GM12878 (cell line): ENCODE data around the gene FNDC3B. TPM values are rescaled to one million over a fixed set of nuclear protein-coding genes. Genes with fewer than 3 reads are reported as not detected.
A peak's percentile ranks its signal among the peaks of the same experiment; 100 is the strongest.

Experiments
- CHD2 ChIP-seq: IDR thresholded peaks from 2 replicates; pipeline ENCODE4 v1.6.1; 2011; ENCODE audit warnings: low read depth, low read length, improper control_type of control experiment, borderline replicate concordance
- CREM ChIP-seq: IDR thresholded peaks from 2 replicates; pipeline ENCODE4 v1.6.1; 2014; ENCODE audit warnings: antibody characterized with exemption, low read depth
- EED ChIP-seq: sonication (generic); IDR thresholded peaks from 2 replicates; pipeline ENCODE4 v1.6.1; 2016; ENCODE audit warnings: antibody characterized with exemption, low read depth
- HSF1 ChIP-seq: fragments of 150-350 bp; IDR thresholded peaks from 2 replicates; pipeline ENCODE4 v1.6.1; 2014; ENCODE audit warnings: mild to moderate bottlenecking, low read depth, low read length
- IKZF2 ChIP-seq, 2 experiments: fragments of 450-650 bp; IDR thresholded peaks; 2 replicates each; pipeline ENCODE4 v1.6.1; 2017; ENCODE audit warnings: mild to moderate bottlenecking in 2 of 2, moderate library complexity in 2 of 2
- JUNB ChIP-seq: IDR thresholded peaks from 2 replicates; pipeline ENCODE4 v1.6.1; 2016; ENCODE audit warnings: antibody characterized with exemption, mild to moderate bottlenecking
- MLLT1 ChIP-seq: fragments of 450-650 bp; IDR thresholded peaks from 2 replicates; pipeline ENCODE4 v1.6.1; 2016; ENCODE audit warnings: mild to moderate bottlenecking
- MTA2 ChIP-seq: fragments of 450-650 bp; IDR thresholded peaks from 2 replicates; pipeline ENCODE4 v1.6.1; 2016; ENCODE audit warnings: low read depth, mild to moderate bottlenecking, moderate library complexity
- MYB ChIP-seq: fragments of 150-350 bp; IDR thresholded peaks from 2 replicates; pipeline ENCODE4 v1.6.1; 2014; ENCODE audit warnings: mild to moderate bottlenecking, low read depth, low read length, borderline replicate concordance
- PML ChIP-seq: IDR thresholded peaks from 2 replicates; pipeline ENCODE4 v1.6.1; 2012; ENCODE audit warnings: low read length, inconsistent platforms
- RAD51 ChIP-seq: fragments of 450-650 bp; IDR thresholded peaks from 2 replicates; pipeline ENCODE4 v1.6.1; 2016; ENCODE audit warnings: moderate library complexity, mild to moderate bottlenecking, inconsistent platforms
- RB1 ChIP-seq: fragments of 450-650 bp; formaldehyde crosslinking; IDR thresholded peaks from 2 replicates; pipeline ENCODE4 v1.6.1; 2017; ENCODE audit warnings: mild to moderate bottlenecking, borderline replicate concordance
- RELA ChIP-seq: fragments of 450-650 bp; IDR thresholded peaks from 2 replicates; pipeline ENCODE4 v1.8.0; 2014; ENCODE audit warnings: borderline replicate concordance; ENCODE audit not compliant: partially characterized antibody
- TAF1 ChIP-seq: IDR thresholded peaks from 2 replicates; pipeline ENCODE4 v1.6.1; 2011; ENCODE audit warnings: mild to moderate bottlenecking, low read depth, low read length, borderline replicate concordance
- USF1 ChIP-seq: IDR thresholded peaks from 2 replicates; pipeline ENCODE4 v1.6.1; 2011; ENCODE audit warnings: borderline replicate concordance, low read depth, mild to moderate bottlenecking, moderate library complexity, mixed read lengths, low read length; ENCODE audit not compliant: insufficient read depth; ENCODE audit errors: extremely low read length
- ZNF687 ChIP-seq: fragments of 450-650 bp; IDR thresholded peaks from 2 replicates; pipeline ENCODE4 v1.6.1; 2017; ENCODE audit warnings: mild to moderate bottlenecking, moderate library complexity
- polyA plus RNA-seq, 11 experiments: library from polyadenylated mRNA; depleted of rRNA in 4 of 11; unstranded in 6 of 11; stranded (reverse) in 5 of 11; fragments of >200 nt; fragmentation: Nextera tagmentation in 4 of 11; fragmentation: Illumina TruSeq in 1 of 11; extraction: Ambion mirVana in 4 of 11; extraction: Trizol in 1 of 11; gene quantifications; 1 replicate in 1 of 11; 2 replicates in 10 of 11; pipeline versions ENCODE4 v1.2.1 to v1.2.3, GENCODE V29; 2011 to 2016; ENCODE audit warnings: inconsistent platforms in 2 of 11, missing spikeins in 2 of 11, low read depth in 1 of 11
- total RNA-seq, 4 experiments: library from RNA; depleted of rRNA in 3 of 4; stranded (reverse); fragments of >200 nt in 3 of 4; fragmentation: Illumina TruSeq in 1 of 4; extraction: Trizol in 1 of 4; gene quantifications; 2 replicates each; pipeline versions ENCODE4 v1.2.1 to v1.2.3, GENCODE V29; 2013 to 2021

Gene FNDC3B
- total and polyA plus RNA-seq, 10 of the 15 experiments (the other 5 are each of a cell fraction or from before 2014, with no cell fraction given): 7.9 to 35.0 (median 18.5) TPM

GRCh38 chr3:172134352-172134751 lies 95.0 kb downstream of the FNDC3B start (continued):
- TF ChIP-seq MTA2 (peak; percentile 75), EED (0 out of 2 replicates have a peak, but pooled peaks have one; percentile 21), CHD2 (no peak), TAF1 (no peak), RELA (peak; percentile 22), RB1 (no peak), PML (no peak), JUNB (peak; percentile 91), MLLT1 (no peak), IKZF2 (IDR thresholded peaks at IDR 0.05) (peak; percentile 46 to 48; a peak in 2 of 4 replicates), ZNF687 (no peak), USF1 (no peak), CREM (peak; percentile 78), MYB (no peak), HSF1 (no peak), RAD51 (no peak)
